ENCODE data around the gene TMEM204. TPM values are rescaled to one million over a fixed set of nuclear protein-coding genes. Genes with fewer than 3 reads are reported as not detected.

TMEM204 gene
- total and polyA plus RNA-seq, 2 donors (not counting 1 experiment from before 2014, with no cell fraction given): 0.27 to 2.7 TPM

DNA sequence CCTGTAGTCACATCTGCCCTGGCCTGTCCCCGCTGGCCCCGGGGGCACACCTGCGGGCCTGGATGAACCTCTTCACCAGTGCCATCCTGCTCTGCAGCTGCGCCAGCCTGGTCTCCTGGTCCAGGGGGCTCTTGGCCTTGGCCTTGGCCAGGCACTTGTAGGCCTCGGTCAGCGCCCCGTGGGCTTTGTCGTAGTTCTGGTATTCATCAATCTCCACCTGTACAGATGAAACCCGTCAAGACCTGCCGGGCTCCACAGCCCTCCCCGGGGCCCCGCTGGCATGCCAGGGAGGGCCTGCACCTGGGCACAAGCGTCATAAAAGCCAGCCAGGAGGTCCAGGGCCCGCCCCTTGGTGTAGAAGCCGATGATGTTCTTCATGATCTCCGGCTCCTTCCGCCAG is 13.6 kb upstream of the TMEM204 start:
- ATAC-seq (ENCODE audit: low read depth) (no peak), DNase-seq (no peak)
- H3K9ac ChIP-seq (ENCODE audit: low read length): no peak overlapping the region
- H3K9me3 ChIP-seq (ENCODE audit: control extremely low read depth in 1 of 3, control insufficient read depth in 2 of 3, insufficient read depth in 1 of 3, low read length in 2 of 3): peaks cover 0 to 6% (median 0%) of the 10 kb centered on the region in 3 donors
- H2AFZ ChIP-seq (ENCODE audit: insufficient read depth, low read depth, low read length, poor library complexity, severe bottlenecking): no peak overlapping the region
- H3K27me3 ChIP-seq (replicated peaks in 1 of 4; ENCODE audit: control extremely low read depth in 1 of 4, control insufficient read depth in 3 of 4, insufficient read depth in 4 of 4, low read length in 3 of 4): no peaks in the 10 kb centered on the region
- no peak overlapping the region for H3K4me3 Mint-ChIP-seq
- H3K4me3 ChIP-seq (ENCODE audit: control extremely low read depth in 1 of 5, extremely low read depth in 1 of 5, insufficient read depth in 1 of 5, low read depth in 2 of 5, low read length in 4 of 5): no peak overlapping the region
- intact Hi-C loops (cut with micrococcal nuclease): no loop called here
- H3K9me3 Mint-ChIP-seq (ENCODE audit: insufficient read depth): no peaks in the 10 kb centered on the region
- H3K4me1 Mint-ChIP-seq: no peaks in the 10 kb centered on the region
- no peaks in the 10 kb centered on the region for H3K79me2 ChIP-seq (ENCODE audit: control insufficient read depth, insufficient read depth, low read length)
- ChIA-PET CTCF (no interaction called here), POLR2A (no interaction called here)
- WGBS (ENCODE audit: insufficient coverage): 95% methylated on average over 15 of the region's 17 CpGs
- no peak overlapping the region for H3K27ac Mint-ChIP-seq
- no peak overlapping the region for H3K4me2 ChIP-seq (replicated peaks; ENCODE audit: low read depth, low read length, poor library complexity, severe bottlenecking)
- H3K36me3 ChIP-seq (replicated peaks in 1 of 2; ENCODE audit: control extremely low read depth in 1 of 2, control insufficient read depth in 1 of 2, extremely low read depth in 1 of 2, insufficient read depth in 2 of 2, low read length in 1 of 2): no peaks in the 10 kb centered on the region
- no peaks in the 10 kb centered on the region for H3K4me1 ChIP-seq (ENCODE audit: control insufficient read depth in 2 of 2, insufficient read depth in 2 of 2, low read length in 2 of 2)
- no peaks in the 10 kb centered on the region for H3K27me3 Mint-ChIP-seq
- no peaks in the 10 kb centered on the region for H4K20me1 ChIP-seq (ENCODE audit: control insufficient read depth, insufficient read depth, low read length, poor library complexity, severe bottlenecking)
- no peak overlapping the region for H3K27ac ChIP-seq (ENCODE audit: low read length in 2 of 2)
- TF ChIP-seq EZH2 (IDR thresholded peaks at IDR 0.05; ENCODE audit: borderline replicate concordance, insufficient read depth, low read depth, low read length, poor library complexity, severe bottlenecking) (no peak), CTCF (IDR thresholded peaks at IDR 0.05) (no peak)

GRCh38 chr16:1520461-1520860 is 13.0 kb upstream of the TMEM204 start:
- CTCF ChIA-PET: no interaction called here
- no peak overlapping the region for H3K9ac ChIP-seq (ENCODE audit: low read length)
- H3K36me3 ChIP-seq (replicated peaks in 1 of 2; ENCODE audit: control extremely low read depth in 1 of 2, control insufficient read depth in 1 of 2, extremely low read depth in 1 of 2, insufficient read depth in 2 of 2, low read length in 1 of 2): no peaks in the 10 kb centered on the region
- no peak for TF ChIP-seq EZH2 (IDR thresholded peaks at IDR 0.05; ENCODE audit: borderline replicate concordance, insufficient read depth, low read depth, low read length, poor library complexity, severe bottlenecking)
- no peak for TF ChIP-seq CTCF (IDR thresholded peaks at IDR 0.05)
- ATAC-seq (ENCODE audit: low read depth) (no peak), DNase-seq (no peak)
- H4K20me1 ChIP-seq (ENCODE audit: control insufficient read depth, insufficient read depth, low read length, poor library complexity, severe bottlenecking): no peaks in the 10 kb centered on the region
- H3K27ac ChIP-seq (ENCODE audit: low read length in 2 of 2): no peak overlapping the region
- peaks cover 0 to 2% (median 0%) of the 10 kb centered on the region in 3 donors for H3K9me3 ChIP-seq (ENCODE audit: control extremely low read depth in 1 of 3, control insufficient read depth in 2 of 3, insufficient read depth in 1 of 3, low read length in 2 of 3)
- H3K4me3 ChIP-seq (ENCODE audit: control extremely low read depth in 1 of 5, extremely low read depth in 1 of 5, insufficient read depth in 1 of 5, low read depth in 2 of 5, low read length in 4 of 5): no peak overlapping the region
- no peak overlapping the region for H3K4me2 ChIP-seq (replicated peaks; ENCODE audit: low read depth, low read length, poor library complexity, severe bottlenecking)
- 98% methylated on average over 18 of the region's 19 CpGs for WGBS (ENCODE audit: insufficient coverage)
- POLR2A ChIA-PET: no interaction called here
- no peak overlapping the region for H3K4me3 Mint-ChIP-seq
- no peaks in the 10 kb centered on the region for H3K27me3 Mint-ChIP-seq
- H3K27ac Mint-ChIP-seq: no peak overlapping the region
- no peak overlapping the region for H2AFZ ChIP-seq (ENCODE audit: insufficient read depth, low read depth, low read length, poor library complexity, severe bottlenecking)
- intact Hi-C loops (cut with micrococcal nuclease): no loop called here
- H3K4me1 Mint-ChIP-seq: no peaks in the 10 kb centered on the region
- H3K4me1 ChIP-seq (ENCODE audit: control insufficient read depth in 2 of 2, insufficient read depth in 2 of 2, low read length in 2 of 2): no peaks in the 10 kb centered on the region
- no peaks in the 10 kb centered on the region for H3K79me2 ChIP-seq (ENCODE audit: control insufficient read depth, insufficient read depth, low read length)
- H3K27me3 ChIP-seq (replicated peaks in 1 of 4; ENCODE audit: control extremely low read depth in 1 of 4, control insufficient read depth in 3 of 4, insufficient read depth in 4 of 4, low read length in 3 of 4): no peaks in the 10 kb centered on the region
- H3K9me3 Mint-ChIP-seq (ENCODE audit: insufficient read depth): no peaks in the 10 kb centered on the region
